Thymus (tissue), 11 donors: ENCODE measurements around the gene KSR1. TPM values are rescaled to one million over a fixed set of nuclear protein-coding genes. Genes with fewer than 3 reads are reported as not detected.

Experiments used
- DNase-seq, 9 donors: peaks; one replicate each; pipeline ENCODE4 v3.0.0-alpha.2; 2013; ENCODE audit warnings: low spot score in 9 of 9, low read depth in 6 of 9, missing footprints in 1 of 9
- H3K27ac ChIP-seq, 2 donors: one replicate each; pipeline ENCODE4 v1.5.1; 2013; ENCODE audit warnings: control low read depth in 1 of 2, low read depth in 1 of 2, low read length in 1 of 2, mild to moderate bottlenecking in 1 of 2, moderate library complexity in 1 of 2
- H3K27me3 ChIP-seq, 2 donors: one replicate each; pipeline ENCODE4 v1.5.1; 2013; ENCODE audit warnings: low read length in 1 of 2; ENCODE audit not compliant: control insufficient read depth in 2 of 2, insufficient read depth in 1 of 2
- H3K36me3 ChIP-seq, 2 donors: one replicate each; pipeline ENCODE4 v1.5.1; 2013; ENCODE audit warnings: low read length in 1 of 2, mild to moderate bottlenecking in 1 of 2, moderate library complexity in 1 of 2; ENCODE audit not compliant: control insufficient read depth in 2 of 2, insufficient read depth in 2 of 2
- H3K4me1 ChIP-seq, 2 donors: one replicate each; pipeline ENCODE4 v1.5.1; 2013; ENCODE audit warnings: low read length in 2 of 2; ENCODE audit not compliant: control insufficient read depth in 2 of 2, insufficient read depth in 2 of 2
- H3K4me3 ChIP-seq, 2 donors: one replicate each; pipeline ENCODE4 v1.5.1; 2013; ENCODE audit warnings: low read length in 2 of 2, control low read depth in 1 of 2, mild to moderate bottlenecking in 1 of 2
- H3K9me3 ChIP-seq, 2 donors: one replicate each; pipeline ENCODE4 v1.5.1; 2013; ENCODE audit warnings: low read length in 1 of 2, mild to moderate bottlenecking in 1 of 2; ENCODE audit not compliant: control insufficient read depth in 2 of 2, insufficient read depth in 1 of 2
- WGBS: extraction: QIAGEN DNeasy Blood & Tissue Kit; methylation state at CpG from one replicate; pipeline ENCODE4 v1.1.7; 2013; 5-methylcytosine and 5-hydroxymethylcytosine counted together
- polyA plus RNA-seq: library from polyadenylated mRNA; stranded (reverse); fragments of 200-250 nt; gene quantifications from one replicate; pipeline ENCODE4 v1.2.3, GENCODE V29; 2013
- total RNA-seq: library from RNA; stranded (reverse); fragments of 120-200 nt; gene quantifications from one replicate; pipeline ENCODE4 v1.2.4, GENCODE V29; 2013
- donor health status: healthy.

The KSR1 gene
- total and polyA plus RNA-seq, 2 donors, result 12.5 to 32.8 TPM

DNA sequence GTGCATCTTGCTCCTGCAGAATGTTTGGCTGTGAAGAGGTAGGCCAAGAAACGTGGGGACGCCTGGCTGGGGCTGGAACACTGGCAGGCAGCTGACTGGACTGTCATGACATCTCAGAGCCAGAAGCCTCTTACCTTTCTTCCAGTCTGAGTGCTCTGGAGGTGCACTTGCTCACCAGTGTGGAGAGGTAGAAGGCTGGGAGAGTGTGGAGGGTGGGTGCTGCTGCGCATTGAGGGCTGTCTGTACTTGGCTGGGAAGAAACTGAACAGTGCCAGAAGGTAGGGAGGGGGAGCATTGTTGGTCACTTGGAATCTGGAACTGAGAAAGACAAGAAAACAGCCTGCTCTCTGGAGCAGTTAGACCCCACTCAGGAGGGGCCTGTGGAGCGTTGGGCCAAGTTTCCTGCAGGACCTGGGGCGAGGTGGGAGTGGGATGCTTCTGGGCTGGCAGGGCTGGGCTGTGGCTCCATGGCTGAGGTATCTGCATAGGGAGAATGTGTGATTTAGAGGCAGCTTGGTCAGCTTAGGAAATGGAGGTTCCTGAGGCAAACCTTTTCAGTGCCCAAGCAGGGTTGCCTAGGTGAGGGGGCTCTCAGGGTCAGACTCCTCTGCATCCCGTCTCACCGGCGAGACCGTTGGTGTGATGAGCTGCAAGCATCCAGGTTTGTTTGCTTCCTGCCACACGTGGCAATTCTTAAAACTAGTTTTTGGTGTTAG lies 55.1 kb downstream of the KSR1 start:
- Histone ChIP-seq H3K27me3 (no peaks in the 10 kb centered on the region), H3K36me3 (no peaks in the 10 kb centered on the region), H3K4me1 (peaks cover 0 to 19% of the 10 kb centered on the region in 2 donors), H3K27ac (peak overlapping the region; percentile 15 to 57), H3K4me3 (no peak overlapping the region), H3K9me3 (no peaks in the 10 kb centered on the region)
- WGBS, result 90% methylated on average over 10 of the region's 10 CpGs
- no peak for DNase-seq

DNA sequence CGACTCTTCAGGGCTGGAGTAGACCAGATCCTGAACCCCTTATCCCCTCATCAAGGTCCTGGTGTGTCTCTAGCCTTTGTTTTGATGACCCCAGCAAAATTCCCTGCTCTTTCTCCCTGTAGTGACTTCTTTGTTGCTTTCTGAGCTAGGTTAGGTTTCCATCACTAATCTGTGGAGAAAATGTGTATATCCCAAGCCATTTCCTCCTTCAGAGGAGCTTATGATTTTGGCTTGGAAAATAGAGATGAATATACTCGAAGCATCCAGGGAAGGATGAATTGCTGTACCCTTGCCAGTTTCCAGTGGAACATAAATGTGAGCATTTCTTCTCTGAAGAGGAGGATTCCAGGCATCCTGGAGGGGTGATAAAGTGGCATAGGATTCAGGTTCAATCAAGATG lies 55.8 kb downstream of the KSR1 start:
- Histone ChIP-seq H3K36me3 (no peaks in the 10 kb centered on the region), H3K27ac (peak overlapping the region; percentile 31 to 51), H3K9me3 (no peaks in the 10 kb centered on the region), H3K27me3 (no peaks in the 10 kb centered on the region), H3K4me3 (no peak overlapping the region), H3K4me1 (peaks cover 0 to 14% of the 10 kb centered on the region in 2 donors)
- WGBS, result 94% methylated on average over 2 of the region's 2 CpGs
- DNase-seq, result no peak

DNA sequence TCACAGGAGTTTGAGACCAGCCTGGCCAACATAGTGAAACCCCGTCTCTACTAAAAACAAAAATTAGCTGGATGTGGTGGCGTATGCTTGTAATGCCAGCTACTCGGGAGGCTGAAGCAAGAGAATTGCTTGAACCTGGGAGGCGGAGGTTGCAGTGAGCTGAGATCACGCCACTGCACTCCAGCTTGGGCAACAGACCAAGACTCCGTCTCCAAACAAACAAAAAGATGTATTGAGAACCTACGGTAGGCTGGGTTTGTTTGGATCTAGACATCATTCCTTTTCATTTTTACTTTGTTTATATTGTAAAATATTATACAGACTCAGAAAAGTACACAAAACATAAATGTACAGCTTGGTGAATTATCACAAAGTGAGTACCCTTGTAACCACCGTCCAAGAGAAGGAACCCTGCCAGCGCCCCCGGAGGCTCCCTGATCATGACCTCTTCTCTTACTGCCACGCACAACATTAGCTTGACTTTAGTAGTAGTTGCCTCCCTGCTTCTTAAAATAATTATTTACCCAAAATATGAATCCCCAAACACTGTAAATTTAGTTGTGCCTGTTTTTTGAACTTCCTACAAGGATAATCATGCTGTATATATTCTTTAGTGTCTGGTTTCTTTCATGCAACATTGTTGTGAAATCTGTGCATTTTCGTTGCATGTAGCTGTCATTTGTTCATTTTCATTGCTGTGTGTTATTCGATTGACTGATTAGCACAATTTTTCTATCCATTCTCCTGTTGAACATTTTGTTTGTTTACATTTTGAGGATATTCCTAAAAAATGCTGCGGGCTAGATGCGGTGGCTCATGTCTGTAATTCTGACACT lies 56.5 kb downstream of the KSR1 start:
- no peaks in the 10 kb centered on the region for H3K9me3 ChIP-seq
- peaks cover 0 to 12% of the 10 kb centered on the region in 2 donors for H3K4me1 ChIP-seq
- H3K36me3 ChIP-seq, result no peaks in the 10 kb centered on the region
- H3K4me3 ChIP-seq, result no peak overlapping the region
- no peaks in the 10 kb centered on the region for H3K27me3 ChIP-seq
- no peak for DNase-seq
- no peak overlapping the region for H3K27ac ChIP-seq
- 97% methylated on average over 15 of the region's 15 CpGs for WGBS

DNA sequence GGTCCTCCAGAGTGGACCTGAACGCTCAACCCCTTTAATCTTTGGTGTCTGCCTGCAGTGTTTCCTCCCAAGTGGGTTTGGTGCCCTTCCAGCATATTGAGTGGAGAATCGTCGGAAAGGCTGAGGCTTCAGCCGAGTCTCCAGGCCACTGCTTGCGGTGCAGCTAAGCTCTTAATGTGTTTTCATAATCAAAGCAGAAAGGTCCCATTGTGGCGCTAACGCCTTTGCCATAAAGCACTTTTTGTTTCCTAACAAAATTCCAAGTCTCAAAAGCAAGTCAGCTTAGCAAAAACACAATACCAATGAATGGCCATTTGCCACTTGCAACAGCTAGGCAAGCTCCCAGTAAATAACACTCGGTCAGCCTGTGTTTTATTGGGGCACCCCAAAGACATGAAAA lies 57.6 kb downstream of the KSR1 start:
- Histone ChIP-seq H3K36me3 (no peaks in the 10 kb centered on the region), H3K4me1 (peaks cover 0 to 14% of the 10 kb centered on the region in 2 donors), H3K4me3 (no peak overlapping the region), H3K27ac (no peak overlapping the region), H3K27me3 (no peaks in the 10 kb centered on the region), H3K9me3 (no peaks in the 10 kb centered on the region)
- DNase-seq, result no peak
- 98% methylated on average over 8 of the region's 8 CpGs for WGBS

DNA sequence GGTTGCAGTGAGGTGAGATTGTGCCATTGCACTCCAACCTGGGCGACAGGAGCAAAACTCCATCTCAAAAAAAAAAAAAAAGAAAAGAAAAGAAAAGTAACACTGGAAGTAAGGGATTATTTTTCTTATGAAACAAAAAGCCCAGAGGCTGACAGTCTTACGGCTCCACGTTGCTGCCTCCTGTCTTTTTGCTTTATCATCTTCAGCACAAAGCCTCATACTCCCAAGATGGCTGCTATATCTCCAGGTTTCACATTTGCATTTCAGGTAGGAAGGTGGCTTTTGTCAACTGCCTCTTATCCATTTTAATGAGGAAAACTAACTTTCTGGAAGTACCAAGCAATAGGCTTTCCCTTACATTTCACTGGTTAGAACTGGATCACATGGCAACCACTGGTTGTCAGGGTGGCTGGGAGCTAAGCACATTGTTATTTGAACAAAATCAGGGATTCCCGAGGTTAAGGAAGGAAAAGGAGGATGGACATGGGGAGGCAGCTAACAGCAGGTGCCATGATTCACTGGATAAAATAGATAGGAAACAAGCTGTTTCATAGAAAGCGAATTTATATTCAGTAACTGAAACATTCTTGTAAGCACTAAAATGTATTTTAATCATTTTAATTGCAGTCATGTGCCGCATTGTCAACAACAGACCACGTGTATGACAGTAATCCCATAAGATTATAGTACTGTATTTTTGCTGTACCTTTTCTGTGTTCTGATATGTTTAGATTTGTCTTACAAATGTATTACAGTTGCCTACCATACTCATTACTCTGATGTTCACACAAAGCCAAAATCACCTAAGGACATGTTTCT lies 58.6 kb downstream of the KSR1 start:
- no peak overlapping the region for H3K4me3 ChIP-seq
- no peaks in the 10 kb centered on the region for H3K27me3 ChIP-seq
- 99% methylated on average over 7 of the region's 7 CpGs for WGBS
- no peak overlapping the region for H3K27ac ChIP-seq
- H3K9me3 ChIP-seq, result no peaks in the 10 kb centered on the region
- peaks cover 0 to 15% of the 10 kb centered on the region in 2 donors for H3K4me1 ChIP-seq
- no peak for DNase-seq
- H3K36me3 ChIP-seq, result no peaks in the 10 kb centered on the region

DNA sequence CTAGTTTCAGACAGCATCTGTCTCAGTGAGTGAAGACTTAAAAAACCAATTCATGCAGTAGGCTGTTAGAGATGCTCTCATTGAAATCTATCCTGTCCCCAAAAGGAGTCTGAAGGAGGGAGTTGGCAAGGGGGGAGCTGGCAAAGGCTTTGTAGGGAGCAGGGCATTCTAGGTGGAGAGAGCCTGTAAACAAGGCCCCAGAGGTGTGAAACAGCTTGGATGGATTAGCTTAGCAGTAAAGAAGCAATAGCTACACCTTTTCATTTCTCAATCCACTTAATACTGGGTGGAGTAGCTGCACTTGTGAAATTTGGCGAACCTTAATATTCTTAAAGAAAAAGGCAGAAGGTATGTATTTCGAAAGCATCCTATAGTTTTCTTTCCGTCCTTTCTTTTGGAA lies 61.8 kb downstream of the KSR1 start:
- peaks cover 0 to 12% of the 10 kb centered on the region in 2 donors for H3K4me1 ChIP-seq
- WGBS, result 98% methylated on average over 3 of the region's 3 CpGs
- DNase-seq, result no peak
- no peak overlapping the region for H3K27ac ChIP-seq
- no peaks in the 10 kb centered on the region for H3K27me3 ChIP-seq
- no peaks in the 10 kb centered on the region for H3K36me3 ChIP-seq
- H3K9me3 ChIP-seq, result no peaks in the 10 kb centered on the region
- no peak overlapping the region for H3K4me3 ChIP-seq

DNA sequence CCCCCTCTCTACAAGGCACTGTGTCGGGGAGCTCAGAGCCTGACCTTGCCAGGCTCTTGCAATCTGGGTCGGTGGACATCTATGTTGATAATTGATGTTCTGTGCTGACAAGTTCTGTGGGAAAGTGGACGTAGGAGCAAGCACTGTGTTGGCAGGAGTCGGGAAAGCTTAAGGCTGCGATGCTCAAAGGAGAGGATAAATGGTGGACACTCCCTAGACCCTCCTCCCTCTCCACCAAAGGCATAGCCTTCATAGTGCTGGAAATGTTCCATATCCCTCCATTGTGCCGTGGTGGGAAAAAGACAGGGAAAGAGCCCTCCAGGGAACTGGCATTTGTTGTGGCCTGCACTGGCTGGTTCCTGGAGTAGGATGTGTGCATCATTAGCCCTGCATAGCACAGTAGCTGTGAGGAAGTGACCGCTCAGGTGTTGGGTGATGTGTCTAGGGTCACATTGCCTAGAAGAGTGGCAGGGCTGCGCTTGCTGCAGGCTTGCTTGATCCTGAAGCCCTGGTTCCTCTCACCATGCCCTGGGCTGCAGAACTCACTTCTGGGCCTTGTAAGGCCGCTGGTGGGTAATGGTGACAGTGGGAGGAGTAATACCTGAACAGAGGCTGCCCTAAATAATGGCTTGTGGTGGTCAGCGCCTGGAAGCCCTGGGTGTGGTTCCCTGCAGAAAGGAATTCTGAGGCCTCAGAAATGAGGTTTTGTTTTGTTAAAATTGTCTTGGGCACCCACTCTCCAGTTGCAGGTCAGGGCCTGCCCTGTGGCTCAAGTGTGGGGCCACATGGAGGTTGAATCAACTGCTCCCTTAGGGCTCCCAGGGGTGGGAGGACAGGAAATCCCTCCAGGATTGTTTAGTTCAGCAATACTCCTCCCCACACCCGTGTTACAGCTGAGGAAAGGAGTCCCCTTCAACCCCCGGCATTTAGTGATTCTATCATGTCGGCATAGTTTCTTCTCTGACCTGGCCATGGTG lies 62.6 kb downstream of the KSR1 start:
- peak overlapping the region; percentile 46 to 71 for H3K27ac ChIP-seq

DNA sequence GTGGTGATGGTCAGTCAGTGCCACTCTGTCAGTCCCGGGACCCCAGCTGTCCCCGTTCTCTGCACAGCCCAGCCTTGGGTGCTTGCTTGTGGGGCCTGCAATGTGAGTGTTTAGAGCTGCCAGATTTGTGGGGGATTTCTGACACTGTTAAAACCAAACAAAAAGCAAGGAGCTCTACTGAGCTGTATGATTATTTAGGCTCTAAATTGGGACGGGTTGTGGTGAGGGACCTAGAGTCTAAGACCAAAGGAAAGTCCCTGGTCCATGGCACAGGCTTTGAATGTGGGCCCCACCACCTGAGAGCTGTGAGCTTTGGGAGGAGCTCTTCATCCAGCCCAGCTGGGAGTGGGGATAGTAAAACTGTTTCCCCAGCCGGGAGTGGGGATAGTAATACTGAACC lies 63.3 kb downstream of the KSR1 start:
- 94% methylated on average over 4 of the region's 4 CpGs for WGBS
- Histone ChIP-seq H3K4me1 (peaks cover 0 to 14% of the 10 kb centered on the region in 2 donors), H3K9me3 (no peaks in the 10 kb centered on the region), H3K27me3 (no peaks in the 10 kb centered on the region), H3K4me3 (no peak overlapping the region), H3K27ac (peak overlapping the region; percentile 46 to 71), H3K36me3 (no peaks in the 10 kb centered on the region)
- no peak for DNase-seq

More for the DNA sequence above, 62.6 kb downstream of the KSR1 start:
- 96% methylated on average over 13 of the region's 13 CpGs for WGBS
- no peak for DNase-seq
- Histone ChIP-seq H3K4me1 (peaks cover 0 to 12% of the 10 kb centered on the region in 2 donors), H3K36me3 (no peaks in the 10 kb centered on the region), H3K9me3 (no peaks in the 10 kb centered on the region), H3K4me3 (no peak overlapping the region), H3K27me3 (no peaks in the 10 kb centered on the region)
